K562 (cell line): ENCODE data around the gene DPYSL4. TPM values are rescaled to one million over a fixed set of nuclear protein-coding genes. Genes with fewer than 3 reads are reported as not detected.

Experiments used
- CC2D1A ChIP-seq: fragments of 450-650 bp; IDR thresholded peaks from 2 replicates; pipeline ENCODE4 v1.6.1; 2017; ENCODE audit warnings: mild to moderate bottlenecking
- CTCFL ChIP-seq: IDR thresholded peaks from 2 replicates; pipeline ENCODE4 v1.6.1; 2011; ENCODE audit warnings: borderline replicate concordance, low read depth, mild to moderate bottlenecking, moderate library complexity, low read length; ENCODE audit not compliant: insufficient read depth, poor library complexity, severe bottlenecking
- MTA1 ChIP-seq: fragments of 450-650 bp; IDR thresholded peaks from 2 replicates; pipeline ENCODE4 v1.6.1; 2017; ENCODE audit warnings: borderline replicate concordance
- MYBL2 ChIP-seq, 2 experiments: fragments of 450-650 bp in 1 of 2; sonication (generic) in 1 of 2; formaldehyde crosslinking in 1 of 2; IDR thresholded peaks; 2 replicates each; pipeline versions ENCODE4 v1.6.1 to v1.8.1; 2017 to 2022; ENCODE audit warnings: borderline replicate concordance in 1 of 2, inconsistent platforms in 1 of 2, low read depth in 1 of 2, mild to moderate bottlenecking in 1 of 2, missing genetic modification reagents in 1 of 2, moderate library complexity in 1 of 2
- NFATC3 ChIP-seq: fragments of 450-650 bp; IDR thresholded peaks from 2 replicates; pipeline ENCODE4 v1.6.1; 2017; ENCODE audit warnings: mild to moderate bottlenecking
- TARDBP ChIP-seq: fragments of 450-650 bp; IDR thresholded peaks from 2 replicates; pipeline ENCODE4 v1.6.1; 2016
- ZNF143 ChIP-seq: sonication (generic); formaldehyde crosslinking; IDR thresholded peaks from 2 replicates; pipeline ENCODE4 v1.9.0; 2022; ENCODE audit warnings: mild to moderate bottlenecking, missing genetic modification reagents
- ZSCAN32 ChIP-seq: fragments of 450-650 bp; formaldehyde crosslinking; IDR thresholded peaks from 2 replicates; pipeline ENCODE4 v1.4.0; 2020; ENCODE audit warnings: mild to moderate bottlenecking, moderate library complexity
- polyA plus RNA-seq, 8 experiments: library from polyadenylated mRNA; depleted of rRNA in 4 of 8; stranded (reverse) in 5 of 8; unstranded in 3 of 8; fragments of >200 nt; fragmentation: Nextera tagmentation in 2 of 8; fragmentation: Illumina TruSeq in 1 of 8; extraction: Ambion mirVana in 2 of 8; extraction: Trizol in 1 of 8; gene quantifications; 2 replicates each; pipeline versions ENCODE4 v1.2.1 to v1.2.3, GENCODE V29; 2011 to 2014; ENCODE audit warnings: inconsistent platforms in 1 of 8, missing spikeins in 1 of 8
- total RNA-seq, 7 experiments: library from RNA; depleted of rRNA in 6 of 7; stranded (reverse); fragments of >200 nt in 6 of 7; fragmentation: Illumina TruSeq in 2 of 7; extraction: Trizol in 2 of 7; gene quantifications; 2 replicates each; pipeline versions ENCODE4 v1.2.1 to v1.2.3, GENCODE V29; 2011 to 2021; ENCODE audit warnings: low replicate concordance in 1 of 7
- TF ChIP-seq, protein P1 (sequence below), 2 experiments: fragments of 450-650 bp; formaldehyde crosslinking in 1 of 2; IDR thresholded peaks; 2 replicates each; pipeline versions ENCODE4 v1.4.0 to v1.6.1; 2014 to 2020; ENCODE audit warnings: mild to moderate bottlenecking in 2 of 2, borderline replicate concordance in 1 of 2, low read depth in 1 of 2
- TF ChIP-seq, protein P2 (sequence below): IDR thresholded peaks from 2 replicates; pipeline ENCODE4 v1.6.1; 2011; ENCODE audit not compliant: insufficient read length; ENCODE audit errors: extremely low read depth
- TF ChIP-seq, protein P3 (sequence below): fragments of 450-650 bp; conservative IDR thresholded peaks from 2 replicates; pipeline ENCODE4 v1.6.1; 2016; ENCODE audit warnings: missing genetic modification characterization, low read depth, mild to moderate bottlenecking, missing compliant biosample characterization, moderate library complexity
- TF ChIP-seq, protein P4 (sequence below), 3 experiments: fragments of 200-800 bp in 1 of 3; sonication (Bioruptor generic) in 1 of 3; sonication (generic) in 1 of 3; formaldehyde crosslinking in 1 of 3; IDR thresholded peaks; 2 replicates each; pipeline versions ENCODE4 v1.6.1 to v1.8.0; 2016 to 2022; ENCODE audit warnings: mild to moderate bottlenecking in 2 of 3, missing compliant biosample characterization in 2 of 3, missing genetic modification characterization in 2 of 3, missing genetic modification reagents in 1 of 3

The DPYSL4 gene
- total and polyA plus RNA-seq, 9 of the 15 experiments (the other 6 are each of a cell fraction or from before 2014, with no cell fraction given) = 0.03 TPM; not detected in 8

GRCh38 chr10:132223156-132223590, 36.4 kb downstream of the DPYSL4 start (continued):
- TF ChIP-seq, protein P1, sequence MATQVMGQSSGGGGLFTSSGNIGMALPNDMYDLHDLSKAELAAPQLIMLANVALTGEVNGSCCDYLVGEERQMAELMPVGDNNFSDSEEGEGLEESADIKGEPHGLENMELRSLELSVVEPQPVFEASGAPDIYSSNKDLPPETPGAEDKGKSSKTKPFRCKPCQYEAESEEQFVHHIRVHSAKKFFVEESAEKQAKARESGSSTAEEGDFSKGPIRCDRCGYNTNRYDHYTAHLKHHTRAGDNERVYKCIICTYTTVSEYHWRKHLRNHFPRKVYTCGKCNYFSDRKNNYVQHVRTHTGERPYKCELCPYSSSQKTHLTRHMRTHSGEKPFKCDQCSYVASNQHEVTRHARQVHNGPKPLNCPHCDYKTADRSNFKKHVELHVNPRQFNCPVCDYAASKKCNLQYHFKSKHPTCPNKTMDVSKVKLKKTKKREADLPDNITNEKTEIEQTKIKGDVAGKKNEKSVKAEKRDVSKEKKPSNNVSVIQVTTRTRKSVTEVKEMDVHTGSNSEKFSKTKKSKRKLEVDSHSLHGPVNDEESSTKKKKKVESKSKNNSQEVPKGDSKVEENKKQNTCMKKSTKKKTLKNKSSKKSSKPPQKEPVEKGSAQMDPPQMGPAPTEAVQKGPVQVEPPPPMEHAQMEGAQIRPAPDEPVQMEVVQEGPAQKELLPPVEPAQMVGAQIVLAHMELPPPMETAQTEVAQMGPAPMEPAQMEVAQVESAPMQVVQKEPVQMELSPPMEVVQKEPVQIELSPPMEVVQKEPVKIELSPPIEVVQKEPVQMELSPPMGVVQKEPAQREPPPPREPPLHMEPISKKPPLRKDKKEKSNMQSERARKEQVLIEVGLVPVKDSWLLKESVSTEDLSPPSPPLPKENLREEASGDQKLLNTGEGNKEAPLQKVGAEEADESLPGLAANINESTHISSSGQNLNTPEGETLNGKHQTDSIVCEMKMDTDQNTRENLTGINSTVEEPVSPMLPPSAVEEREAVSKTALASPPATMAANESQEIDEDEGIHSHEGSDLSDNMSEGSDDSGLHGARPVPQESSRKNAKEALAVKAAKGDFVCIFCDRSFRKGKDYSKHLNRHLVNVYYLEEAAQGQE (IDR thresholded peaks at IDR 0.05; ENCODE audit: borderline replicate concordance) = peak; percentile 85
- TF ChIP-seq, protein P1 (CRISPR knock-in tag; IDR thresholded peaks at IDR 0.05; ENCODE audit: low read depth) = no peak
- no peak for TF ChIP-seq MTA1
- no peak for TF ChIP-seq CTCFL
- TF ChIP-seq, protein P2, sequence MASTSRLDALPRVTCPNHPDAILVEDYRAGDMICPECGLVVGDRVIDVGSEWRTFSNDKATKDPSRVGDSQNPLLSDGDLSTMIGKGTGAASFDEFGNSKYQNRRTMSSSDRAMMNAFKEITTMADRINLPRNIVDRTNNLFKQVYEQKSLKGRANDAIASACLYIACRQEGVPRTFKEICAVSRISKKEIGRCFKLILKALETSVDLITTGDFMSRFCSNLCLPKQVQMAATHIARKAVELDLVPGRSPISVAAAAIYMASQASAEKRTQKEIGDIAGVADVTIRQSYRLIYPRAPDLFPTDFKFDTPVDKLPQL = no peak
- TF ChIP-seq, protein P3, sequence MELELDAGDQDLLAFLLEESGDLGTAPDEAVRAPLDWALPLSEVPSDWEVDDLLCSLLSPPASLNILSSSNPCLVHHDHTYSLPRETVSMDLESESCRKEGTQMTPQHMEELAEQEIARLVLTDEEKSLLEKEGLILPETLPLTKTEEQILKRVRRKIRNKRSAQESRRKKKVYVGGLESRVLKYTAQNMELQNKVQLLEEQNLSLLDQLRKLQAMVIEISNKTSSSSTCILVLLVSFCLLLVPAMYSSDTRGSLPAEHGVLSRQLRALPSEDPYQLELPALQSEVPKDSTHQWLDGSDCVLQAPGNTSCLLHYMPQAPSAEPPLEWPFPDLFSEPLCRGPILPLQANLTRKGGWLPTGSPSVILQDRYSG (tag) = no peak
- TF ChIP-seq MYBL2 (IDR thresholded peaks at IDR 0.05; ENCODE audit: low read depth) = no peak
- TF ChIP-seq MYBL2 (CRISPR knock-in tag; IDR thresholded peaks at IDR 0.05; ENCODE audit: borderline replicate concordance) = no peak
- TF ChIP-seq, protein P4, sequence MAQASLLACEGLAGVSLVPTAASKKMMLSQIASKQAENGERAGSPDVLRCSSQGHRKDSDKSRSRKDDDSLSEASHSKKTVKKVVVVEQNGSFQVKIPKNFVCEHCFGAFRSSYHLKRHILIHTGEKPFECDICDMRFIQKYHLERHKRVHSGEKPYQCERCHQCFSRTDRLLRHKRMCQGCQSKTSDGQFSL (CRISPR knock-in tag; IDR thresholded peaks at IDR 0.05) = no peak
- TF ChIP-seq, protein P4 (tag; IDR thresholded peaks at IDR 0.05) = no peak
- no peak for TF ChIP-seq NFATC3
- peak; percentile 47; the same call in 1 of the 2 replicates for TF ChIP-seq CC2D1A
- no peak for TF ChIP-seq ZNF143
- TF ChIP-seq TARDBP = no peak
- no peak for TF ChIP-seq ZSCAN32 (CRISPR knock-in tag)
